NCI-H510A (cell line): Measurements from ENCODE around the gene MGAT5B.

ENCODE experiments used
- DNase-seq: peaks from one replicate; lab custom pipeline; 2025; lab: John Stamatoyannopoulos, UW

Gene MGAT5B

DNA sequence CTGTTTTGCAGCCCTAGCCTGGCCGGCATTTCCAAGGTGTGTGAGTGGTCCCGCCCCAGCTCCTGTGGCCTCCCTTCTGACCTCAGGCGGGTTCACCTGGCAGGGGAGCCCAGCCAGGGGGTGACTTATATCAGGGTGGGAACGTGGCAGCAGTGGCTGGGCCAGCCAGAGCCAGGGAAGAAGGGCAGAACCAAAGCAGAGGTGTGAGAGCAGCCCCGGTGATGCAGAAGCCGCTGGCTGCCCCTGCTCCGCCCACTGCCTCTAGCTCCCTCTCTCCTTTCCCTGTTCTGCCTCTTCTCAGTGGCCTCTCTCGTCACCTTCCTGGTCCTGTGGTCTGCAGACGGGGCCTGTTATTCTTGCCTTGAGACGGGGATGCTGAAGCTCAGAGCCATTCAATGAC lies 12.1 kb downstream of the MGAT5B start:
- no peak for DNase-seq

DNA sequence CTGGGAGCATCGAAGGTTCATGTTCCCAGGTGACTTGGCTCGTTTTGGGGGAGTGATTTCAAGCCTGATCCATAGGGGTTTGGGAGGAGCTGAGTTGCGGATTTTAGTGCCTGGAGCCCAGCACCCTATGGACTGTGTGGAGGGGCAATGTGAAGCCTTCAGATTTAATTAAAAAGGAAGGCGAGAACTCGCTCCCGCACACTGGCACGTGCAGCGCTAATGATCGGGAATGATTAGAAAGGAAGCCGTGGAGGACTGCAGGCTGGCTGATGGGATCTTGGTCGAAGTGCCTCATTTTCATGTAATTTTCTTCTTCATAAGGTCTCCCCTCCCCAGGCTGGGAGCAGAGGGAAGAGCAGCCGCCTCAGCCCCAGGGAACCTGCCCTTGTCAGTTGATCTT lies 12.8 kb downstream of the MGAT5B start:
- no peak for DNase-seq

DNA sequence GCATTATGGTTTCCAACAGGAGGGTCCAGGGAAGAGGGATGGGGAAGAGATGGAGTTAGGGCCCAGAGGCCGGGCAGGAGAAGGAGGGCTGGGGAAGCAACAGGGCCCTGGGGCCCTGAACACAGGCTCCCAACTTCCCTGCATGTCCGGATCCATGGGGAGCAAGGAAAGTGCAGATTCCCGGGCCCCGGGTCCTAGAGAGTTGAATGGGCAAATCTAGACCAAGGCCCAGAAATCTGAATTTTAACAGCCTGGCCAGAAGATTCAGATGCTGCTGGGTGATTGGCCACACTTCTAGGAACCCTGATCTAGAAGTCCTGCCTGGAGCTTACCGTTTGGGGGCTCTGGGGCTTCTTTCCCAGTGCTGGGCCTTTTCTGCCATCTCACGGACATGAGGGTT lies 13.2 kb downstream of the MGAT5B start:
- DNase-seq = no peak

DNA sequence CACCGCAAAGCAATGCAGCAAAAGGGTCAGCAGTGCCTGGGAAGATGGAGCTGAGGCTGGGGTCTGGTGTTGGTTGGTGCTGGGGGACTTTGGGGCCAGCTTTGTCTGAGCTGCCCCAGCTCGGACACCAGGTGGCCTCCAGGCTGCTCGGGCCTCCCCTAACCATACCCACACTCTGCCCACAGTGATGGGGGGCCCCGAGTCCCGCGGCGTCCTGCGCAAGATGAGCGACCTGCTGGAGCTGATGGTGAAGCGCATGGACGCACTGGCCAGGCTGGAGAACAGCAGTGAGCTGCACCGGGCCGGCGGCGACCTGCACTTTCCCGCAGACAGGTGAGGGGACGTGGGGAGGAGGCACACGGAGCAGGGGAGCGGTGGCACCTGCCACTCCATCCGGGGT lies 13.8 kb downstream of the MGAT5B start:
- no peak for DNase-seq

DNA sequence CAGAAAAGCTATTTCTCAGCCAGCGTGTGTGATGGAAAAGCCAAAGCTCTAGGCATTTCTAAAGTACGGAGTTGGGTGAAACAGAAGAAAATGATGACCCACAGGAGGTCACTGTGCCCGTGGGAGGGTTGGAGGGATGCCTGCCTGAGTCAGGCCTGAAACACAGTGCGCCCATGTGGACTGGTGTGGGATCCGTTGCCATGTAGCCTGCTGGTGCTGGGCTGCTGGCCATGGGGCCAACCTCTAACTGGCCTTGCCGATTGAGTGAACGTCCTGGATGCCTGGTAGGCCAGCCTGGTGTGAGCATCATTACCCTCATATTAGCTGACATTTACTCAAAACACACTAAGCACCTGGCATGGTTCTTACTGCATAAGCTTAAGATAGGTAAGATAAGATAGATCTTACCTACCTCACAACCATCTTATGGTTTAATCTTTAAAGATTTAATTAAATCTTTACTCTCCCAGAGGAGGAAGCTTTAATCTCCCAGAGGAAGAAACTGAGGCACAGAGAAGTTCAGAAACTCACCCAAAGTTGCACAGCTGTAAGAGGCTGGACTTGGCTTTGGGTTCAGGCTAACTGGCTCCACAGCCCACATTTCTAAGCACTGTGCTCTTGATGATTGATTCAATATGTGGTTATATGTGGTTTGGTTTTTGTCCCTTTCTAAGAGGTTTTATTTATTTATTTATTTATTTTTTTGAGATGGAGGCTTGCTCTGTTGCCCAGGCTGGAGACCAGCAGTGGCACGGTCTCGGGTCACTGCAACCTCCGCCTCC lies 15.7 kb downstream of the MGAT5B start:
- no peak for DNase-seq

DNA sequence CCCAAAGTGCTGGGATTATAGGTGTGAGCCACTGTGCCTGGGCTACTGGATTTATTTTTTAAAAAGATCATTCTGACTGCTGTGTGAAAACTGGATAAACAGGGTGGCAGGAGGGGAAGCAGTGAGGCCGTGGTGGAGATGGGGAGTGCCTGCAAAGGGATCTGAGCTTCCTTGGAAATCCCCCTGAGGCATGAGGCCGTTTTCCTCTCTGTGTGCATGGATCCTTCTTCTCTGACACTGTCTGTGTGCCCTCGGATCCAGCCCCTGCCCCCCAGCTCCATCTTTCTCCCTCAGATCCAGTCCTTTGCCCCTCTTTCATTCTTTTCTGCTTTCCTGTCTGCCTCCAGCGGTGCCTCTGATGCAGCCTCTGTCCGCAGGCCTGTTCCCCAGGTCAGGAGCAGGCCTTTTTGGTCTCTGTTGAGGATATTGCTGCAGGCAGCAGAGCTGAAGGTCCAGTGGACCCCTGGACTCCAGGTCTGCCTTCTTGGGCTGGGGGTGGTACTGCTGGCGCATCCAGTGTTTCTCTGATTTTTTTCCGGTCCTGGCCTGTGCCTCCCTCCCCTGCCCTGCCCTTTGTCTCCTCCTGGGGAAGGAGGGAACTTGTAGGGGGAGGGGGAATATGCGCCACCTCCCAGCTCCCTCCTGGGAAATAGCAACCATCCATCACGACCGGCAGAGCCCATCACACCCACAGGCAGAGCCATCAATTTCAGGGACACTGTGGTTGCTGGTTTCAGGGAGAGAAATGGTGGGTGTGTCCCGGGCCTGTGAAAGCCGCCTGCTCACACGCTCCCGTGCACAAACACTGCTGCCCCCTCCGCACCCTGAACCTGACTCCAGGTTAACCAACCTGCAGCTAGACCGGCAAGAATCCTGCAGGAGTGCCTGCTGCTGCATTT lies 17.0 kb downstream of the MGAT5B start:
- no peak for DNase-seq

DNA sequence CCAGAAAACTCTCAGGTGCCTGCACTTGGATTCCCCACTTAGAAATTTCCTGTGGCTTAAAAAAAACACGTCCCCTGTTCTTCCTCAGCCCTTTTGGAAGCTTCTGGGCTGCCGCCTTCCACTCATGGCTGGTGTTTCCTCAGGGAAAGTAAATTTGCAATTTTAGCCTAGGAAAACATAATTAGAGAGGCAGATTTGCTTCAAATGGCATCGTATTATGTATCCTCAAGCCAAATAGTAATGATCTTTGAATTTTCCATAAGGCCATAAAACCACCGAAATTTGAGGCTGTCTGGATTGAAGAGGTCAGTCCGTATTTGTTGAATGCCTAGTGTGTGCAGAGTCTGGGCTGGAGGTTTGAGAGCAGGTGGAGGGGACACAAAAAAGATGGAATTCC lies 17.7 kb downstream of the MGAT5B start:
- DNase-seq = no peak

DNA sequence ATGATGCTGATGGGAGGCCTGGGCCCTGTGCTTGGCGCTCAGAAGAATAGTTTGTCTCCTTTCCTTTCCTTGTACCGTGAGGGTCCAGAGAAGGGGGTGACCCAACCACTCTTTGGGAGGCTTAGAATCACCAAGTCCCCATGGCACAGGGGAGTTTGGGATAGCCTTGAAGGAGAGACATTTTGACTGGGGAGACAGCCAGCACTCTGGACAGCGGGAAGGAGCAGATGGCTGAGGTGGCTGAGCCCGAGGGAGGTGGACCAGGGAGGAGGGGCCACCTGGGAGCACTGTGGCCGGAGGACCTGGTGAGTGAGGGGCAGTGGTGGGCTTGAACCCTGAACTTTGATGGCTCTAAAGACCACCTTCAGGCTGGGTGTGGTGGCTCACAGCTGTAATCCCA lies 18.2 kb downstream of the MGAT5B start:
- DNase-seq = no peak

DNA sequence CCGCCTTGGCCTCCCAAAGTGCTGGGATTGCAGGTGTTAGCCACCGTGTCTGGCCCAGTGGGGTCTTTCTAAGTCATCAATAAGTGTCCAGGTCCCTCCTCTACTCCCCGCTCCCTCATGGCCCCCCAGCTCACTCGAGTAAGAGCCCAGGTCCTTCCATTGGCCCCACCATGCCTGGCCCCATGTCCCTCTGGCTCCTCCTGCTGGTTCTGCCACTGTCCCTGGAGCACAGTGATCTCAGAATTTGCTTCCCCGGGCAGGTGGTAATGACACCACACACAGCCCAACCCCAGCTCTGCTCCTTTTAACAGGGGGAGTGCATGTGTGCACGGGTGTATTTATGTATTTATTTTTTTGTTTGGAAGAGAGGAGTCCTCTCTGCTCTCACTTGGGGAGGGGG lies 19.6 kb downstream of the MGAT5B start:
- no peak for DNase-seq

DNA sequence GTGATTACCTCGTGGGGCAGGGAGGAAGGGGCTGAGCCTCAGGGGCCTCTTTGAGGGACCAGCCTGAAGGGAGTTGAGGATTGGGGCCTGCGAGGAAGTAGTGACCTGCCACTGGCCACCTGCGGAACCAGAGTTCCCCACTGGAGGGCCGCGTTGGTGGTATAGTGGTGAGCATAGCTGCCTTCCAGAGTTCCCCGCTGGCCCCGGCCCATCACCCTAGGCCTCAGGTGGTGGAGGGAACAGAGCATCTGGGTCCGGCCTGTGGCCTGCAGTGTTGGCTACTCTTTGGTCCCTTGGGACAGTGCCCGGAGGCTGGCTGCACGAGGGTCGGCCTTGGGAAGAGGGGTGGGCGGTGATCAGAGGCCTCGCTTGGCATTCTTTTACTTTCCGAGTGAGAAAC lies 20.5 kb downstream of the MGAT5B start:
- DNase-seq = no peak

DNA sequence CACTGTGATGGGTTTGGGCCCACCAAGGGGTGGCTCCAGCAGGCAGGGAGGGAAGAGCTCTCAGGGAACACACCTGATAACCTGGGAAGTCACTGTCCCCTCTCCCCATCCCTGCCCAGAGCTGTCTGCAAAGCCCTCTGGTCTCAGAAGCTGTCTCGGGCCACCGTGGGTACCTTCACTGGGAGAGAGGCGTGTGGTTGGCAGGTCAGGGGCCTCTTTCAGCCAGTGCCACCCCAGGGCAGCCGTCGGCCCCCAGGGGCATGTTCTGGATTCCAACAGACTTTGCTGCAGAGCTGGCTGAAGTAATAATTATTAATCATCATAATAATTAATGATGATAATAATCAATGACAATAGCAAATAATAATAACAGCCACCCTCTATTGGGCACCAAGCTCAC lies 21.1 kb downstream of the MGAT5B start:
- no peak for DNase-seq

DNA sequence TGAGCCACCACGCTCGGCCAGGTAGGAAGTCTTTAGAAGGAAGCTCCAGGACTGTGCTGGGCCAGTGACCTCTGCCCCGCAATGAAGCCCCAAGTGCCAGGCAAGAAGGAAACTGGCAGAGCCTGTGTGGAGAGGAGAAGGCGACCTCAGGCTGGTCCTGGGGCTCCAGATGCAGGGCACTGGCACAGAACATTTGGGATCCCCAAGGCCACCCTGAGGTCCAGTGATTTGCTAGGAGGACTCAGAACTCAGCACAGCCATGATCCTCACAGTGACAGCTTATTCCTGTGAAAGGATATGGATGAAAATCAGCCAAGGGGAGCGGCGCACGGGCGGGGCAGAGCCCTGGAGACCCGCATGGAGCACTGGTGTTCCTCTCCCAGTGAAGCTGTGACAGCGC lies 24.1 kb downstream of the MGAT5B start:
- DNase-seq = no peak

DNA sequence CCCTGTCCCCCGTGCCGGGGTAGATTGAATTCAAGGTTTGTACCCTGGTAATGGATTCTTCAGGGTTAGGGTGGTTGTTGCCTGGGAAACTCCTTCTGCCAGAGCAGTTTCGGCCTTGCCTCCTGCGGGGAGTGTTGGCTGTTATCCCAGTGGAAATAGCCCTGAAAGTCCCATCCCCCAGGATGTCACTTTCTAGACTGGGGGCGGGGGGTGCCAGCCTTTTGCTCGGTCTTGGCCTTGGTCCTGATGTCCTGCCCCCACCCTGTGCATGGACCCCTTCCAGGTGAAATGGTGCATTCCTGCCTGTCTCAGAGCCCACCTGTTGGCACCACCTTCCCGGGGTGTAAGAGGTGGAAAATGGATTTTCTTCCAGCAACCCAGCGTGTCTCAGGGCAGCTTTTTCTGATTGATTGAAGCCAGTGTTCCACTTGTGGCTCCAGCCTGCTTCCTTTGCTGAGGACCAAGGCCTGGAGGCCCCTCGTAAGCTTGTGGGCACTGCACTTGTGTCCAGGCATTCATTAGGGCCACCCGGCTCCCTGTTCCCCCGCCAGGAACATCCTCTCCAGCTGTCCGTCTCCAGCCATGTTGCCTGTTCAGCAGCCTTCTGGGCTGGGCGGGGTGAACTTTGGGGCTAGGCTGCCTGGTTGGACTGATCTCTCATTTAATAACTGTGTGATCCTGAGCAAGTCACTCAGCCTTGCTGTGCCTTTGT lies 25.6 kb downstream of the MGAT5B start:
- DNase-seq = no peak

DNA sequence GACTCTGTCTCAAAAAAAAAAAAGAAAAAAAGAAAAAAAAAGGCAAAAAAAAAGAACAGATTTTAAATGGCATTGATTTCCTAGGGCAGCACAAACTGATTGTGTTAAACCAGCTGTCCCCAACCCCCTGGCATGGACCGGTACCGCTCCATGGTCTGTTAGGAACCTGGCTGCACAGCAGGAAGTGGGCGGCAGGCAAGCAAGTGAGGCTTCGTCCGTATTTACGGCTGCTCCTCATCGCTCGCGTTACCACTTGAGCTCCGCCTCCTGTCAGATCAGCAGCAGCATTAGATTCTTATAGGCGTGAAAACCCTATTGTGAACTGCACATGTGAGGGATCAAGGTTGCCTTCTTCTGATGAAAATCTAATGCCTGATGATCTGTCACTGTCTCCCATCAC lies 26.6 kb downstream of the MGAT5B start:
- no peak for DNase-seq

DNA sequence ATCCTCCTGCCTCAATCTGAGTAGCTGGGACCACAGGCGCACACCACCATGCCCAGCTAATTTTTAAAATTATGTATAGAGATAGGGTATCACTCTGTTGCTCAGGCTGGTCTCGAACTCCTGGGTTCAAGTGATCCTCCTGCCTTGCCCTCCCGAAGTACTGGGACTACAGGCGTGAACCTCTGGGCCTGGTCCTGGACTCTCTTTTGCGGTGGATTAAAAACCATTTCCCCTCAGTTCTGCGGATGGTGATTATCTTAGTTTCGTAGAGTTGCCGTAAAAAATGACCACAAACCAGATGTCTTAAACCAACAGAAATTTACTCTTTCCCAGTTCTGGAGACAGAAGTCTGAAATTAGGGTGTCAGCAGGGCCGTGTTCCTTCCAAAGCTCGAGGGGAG lies 28.8 kb downstream of the MGAT5B start:
- no peak for DNase-seq

DNA sequence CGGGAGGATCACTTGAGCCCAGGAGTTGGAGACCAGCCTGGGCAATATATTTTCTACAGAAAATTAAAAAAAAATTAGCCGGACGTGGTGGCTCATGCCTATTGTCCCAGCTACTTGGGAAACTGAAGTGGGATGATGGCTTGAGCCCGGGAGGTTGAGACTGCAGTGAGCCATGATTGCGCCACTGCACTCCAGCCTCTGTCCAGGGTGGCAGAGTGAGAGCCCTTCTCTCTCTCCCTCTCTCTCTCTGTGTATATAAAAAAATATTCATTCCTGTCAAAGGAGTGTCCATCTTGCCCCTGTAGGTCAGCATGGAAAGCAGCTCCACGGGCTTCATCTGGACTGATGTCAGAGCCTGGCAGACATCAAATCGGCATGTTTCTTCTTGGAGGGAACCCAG lies 31.2 kb downstream of the MGAT5B start:
- no peak for DNase-seq

DNA sequence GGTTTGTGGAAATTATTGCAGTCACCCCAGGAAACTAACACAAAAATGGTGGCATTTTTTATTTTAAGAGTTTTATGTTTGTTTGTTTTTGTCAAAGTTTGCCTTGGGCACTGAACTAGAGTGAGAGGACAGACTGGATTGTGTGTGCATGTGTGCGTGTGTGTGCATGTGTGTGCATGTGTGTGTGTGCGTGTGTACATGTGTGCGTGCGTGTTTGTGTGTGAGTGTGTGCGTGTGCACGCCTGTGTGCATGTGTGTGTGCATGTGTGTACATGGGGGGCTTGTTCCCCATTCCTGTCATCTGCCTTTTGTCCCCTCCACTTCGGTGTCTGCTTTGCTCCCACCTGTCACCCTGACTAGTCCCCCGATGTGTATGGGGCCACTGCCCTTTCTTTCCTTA lies 32.5 kb downstream of the MGAT5B start:
- DNase-seq = no peak

DNA sequence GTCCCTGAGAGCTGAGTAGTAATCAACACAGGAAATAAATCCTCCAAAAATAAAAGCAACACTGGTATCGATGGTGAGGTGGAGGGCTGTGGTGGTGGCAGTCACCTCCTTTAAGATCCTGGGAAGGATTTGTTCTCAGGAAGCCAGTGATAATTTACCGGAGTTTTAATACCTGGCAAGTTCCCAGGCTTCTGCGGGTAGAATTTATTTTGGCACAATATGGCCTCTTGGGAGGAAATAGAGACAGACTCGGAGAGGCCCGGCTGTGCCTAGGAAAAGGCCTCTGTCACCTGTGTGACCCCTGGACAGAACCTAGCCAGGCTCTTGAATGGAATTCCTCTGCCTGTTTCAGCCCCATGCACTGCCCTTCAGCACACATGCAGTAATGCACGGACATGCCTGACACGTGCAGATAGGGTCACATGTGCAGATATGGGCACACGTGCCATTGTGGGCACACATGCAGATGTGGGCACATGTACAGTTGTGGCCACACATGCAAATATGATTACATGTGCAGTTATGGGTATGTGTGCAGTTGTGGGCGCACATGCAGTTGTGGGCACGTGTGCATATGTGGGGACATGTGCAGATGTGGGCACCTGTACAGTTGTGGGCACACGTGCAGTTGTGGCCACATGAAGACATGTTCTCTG lies 33.5 kb downstream of the MGAT5B start:
- DNase-seq = no peak

DNA sequence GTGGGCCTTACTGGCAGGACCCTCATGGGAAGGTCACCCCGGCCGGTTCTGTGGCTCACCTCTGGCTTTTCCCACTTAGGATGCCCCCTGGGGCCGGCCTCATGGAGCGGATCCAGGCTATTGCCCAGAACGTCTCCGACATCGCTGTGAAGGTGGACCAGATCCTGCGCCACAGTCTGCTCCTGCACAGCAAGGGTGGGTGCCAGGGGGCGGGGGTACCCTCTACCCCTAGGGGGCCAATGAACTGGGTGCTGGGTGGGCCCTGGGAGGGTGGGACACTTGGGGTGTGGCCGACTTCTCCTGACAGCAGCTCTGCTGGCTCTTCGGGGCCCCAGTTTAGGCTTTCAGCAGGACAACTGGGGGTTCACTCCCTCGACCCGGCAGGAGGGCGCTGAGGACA lies 34.3 kb downstream of the MGAT5B start:
- DNase-seq = no peak

DNA sequence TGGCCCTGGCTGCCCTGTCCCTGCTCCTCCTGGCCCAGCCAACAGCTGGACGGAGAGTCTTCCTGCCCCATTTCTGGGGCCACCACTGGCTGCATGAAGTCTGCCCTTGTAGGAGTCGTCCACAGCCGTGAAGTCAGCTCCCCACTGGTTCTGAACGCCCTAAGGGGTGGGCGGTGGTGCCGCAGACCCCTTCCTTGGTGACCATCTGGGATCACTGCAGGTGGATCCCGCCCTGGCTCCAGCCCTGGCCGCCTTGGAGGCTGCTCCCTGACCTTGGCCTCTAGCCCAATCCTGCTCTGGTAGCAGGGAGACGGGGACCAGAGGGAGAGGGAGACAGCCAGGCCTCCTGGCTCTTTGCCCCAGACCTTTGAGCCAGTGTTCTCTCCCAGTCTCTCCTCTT lies 35.4 kb downstream of the MGAT5B start:
- DNase-seq = no peak

DNA sequence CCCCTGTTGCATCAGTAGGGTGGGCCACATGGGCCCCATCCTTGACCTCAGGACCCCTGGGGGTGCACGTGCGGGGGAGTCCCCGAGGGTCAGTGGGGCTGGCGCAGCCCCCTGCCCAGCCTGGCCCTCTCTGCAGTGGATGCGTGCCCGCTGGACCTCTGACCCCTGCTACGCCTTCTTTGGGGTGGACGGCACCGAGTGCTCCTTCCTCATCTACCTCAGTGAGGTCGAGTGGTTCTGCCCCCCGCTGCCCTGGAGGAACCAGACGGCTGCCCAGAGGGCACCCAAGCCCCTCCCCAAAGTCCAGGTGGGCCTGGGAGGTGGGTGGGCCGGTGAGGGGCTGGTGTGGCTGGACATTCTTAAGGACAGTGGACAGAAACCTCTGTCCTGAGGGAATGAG lies 35.9 kb downstream of the MGAT5B start:
- DNase-seq = no peak

DNA sequence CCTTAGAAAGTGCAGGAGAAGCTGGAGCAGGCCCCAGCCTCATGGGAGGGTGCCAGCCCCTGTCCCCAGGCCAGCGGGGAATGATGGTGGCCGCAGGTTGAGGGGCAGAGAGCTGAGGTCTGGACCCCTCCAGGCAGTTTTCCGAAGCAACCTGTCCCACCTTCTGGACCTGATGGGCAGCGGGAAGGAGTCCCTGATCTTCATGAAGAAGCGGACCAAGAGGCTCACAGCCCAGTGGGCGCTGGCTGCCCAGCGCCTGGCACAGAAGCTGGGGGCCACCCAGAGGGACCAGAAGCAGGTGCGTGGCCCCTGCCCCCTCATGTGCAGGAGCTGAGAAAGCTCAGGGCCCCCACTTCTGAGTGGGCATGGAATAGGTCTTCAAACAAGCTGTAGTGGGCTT lies 36.8 kb downstream of the MGAT5B start:
- no peak for DNase-seq
